Thoracic aorta (tissue), 2 donors: Measurements from ENCODE around the gene CORO7. TPM values are rescaled to one million over a fixed set of nuclear protein-coding genes. Genes with fewer than 3 reads are reported as not detected.

ENCODE experiments used
- ATAC-seq: fragments of 150-250 bp; one replicate; pipeline ENCODE4 v1.8.0; 2017; ENCODE audit warnings: low read depth; ENCODE audit not compliant: insufficient number of reproducible peaks, low FRiP score
- DNase-seq: peaks from one replicate; pipeline ENCODE4 v3.0.0-alpha.2; 2020; ENCODE audit warnings: low spot score
- H3K27ac ChIP-seq, 2 donors: fragments of 200-600 bp; sonication (generic); 1 replicate in 1 of 2; 2 replicates in 1 of 2; pipeline ENCODE4 v1.5.1; 2016; ENCODE audit warnings: mild to moderate bottlenecking in 2 of 2, moderate library complexity in 2 of 2
- H3K27me3 ChIP-seq: fragments of 200-600 bp; sonication (generic); replicated peaks from 2 replicates; pipeline ENCODE4 v1.6.0; 2016; ENCODE audit warnings: mild to moderate bottlenecking; ENCODE audit not compliant: insufficient read depth
- H3K36me3 ChIP-seq: fragments of 200-600 bp; sonication (generic); one replicate; pipeline ENCODE4 v1.5.1; 2016
- H3K4me1 ChIP-seq, 2 donors: fragments of 200-600 bp; sonication (generic); 1 replicate in 1 of 2; 2 replicates in 1 of 2; pipeline versions ENCODE4 v1.5.1 to v1.6.0; 2016; ENCODE audit warnings: low read depth in 2 of 2, mild to moderate bottlenecking in 1 of 2; ENCODE audit not compliant: control insufficient read depth in 1 of 2
- H3K4me3 ChIP-seq: fragments of 200-600 bp; sonication (generic); 2 replicates; pipeline ENCODE4 v1.5.1; 2016; ENCODE audit warnings: mild to moderate bottlenecking
- H3K9me3 ChIP-seq: fragments of 200-600 bp; sonication (generic); 2 replicates; pipeline ENCODE4 v1.5.1; 2016
- total RNA-seq, 2 donors: library from RNA; depleted of rRNA; stranded (reverse); fragments of >200 nt; gene quantifications; one replicate each; pipeline versions ENCODE4 v1.1.0 to v1.2.3, GENCODE V29; 2016
- TF ChIP-seq, protein P1 (sequence below): fragments of 200-600 bp; sonication (generic); IDR thresholded peaks from one replicate; pipeline ENCODE4 v1.5.1; 2019; ENCODE audit warnings: antibody characterized with exemption

Gene CORO7
- total RNA-seq, 2 donors from 2014 or later, result 71.1 to 79.1 TPM

DNA sequence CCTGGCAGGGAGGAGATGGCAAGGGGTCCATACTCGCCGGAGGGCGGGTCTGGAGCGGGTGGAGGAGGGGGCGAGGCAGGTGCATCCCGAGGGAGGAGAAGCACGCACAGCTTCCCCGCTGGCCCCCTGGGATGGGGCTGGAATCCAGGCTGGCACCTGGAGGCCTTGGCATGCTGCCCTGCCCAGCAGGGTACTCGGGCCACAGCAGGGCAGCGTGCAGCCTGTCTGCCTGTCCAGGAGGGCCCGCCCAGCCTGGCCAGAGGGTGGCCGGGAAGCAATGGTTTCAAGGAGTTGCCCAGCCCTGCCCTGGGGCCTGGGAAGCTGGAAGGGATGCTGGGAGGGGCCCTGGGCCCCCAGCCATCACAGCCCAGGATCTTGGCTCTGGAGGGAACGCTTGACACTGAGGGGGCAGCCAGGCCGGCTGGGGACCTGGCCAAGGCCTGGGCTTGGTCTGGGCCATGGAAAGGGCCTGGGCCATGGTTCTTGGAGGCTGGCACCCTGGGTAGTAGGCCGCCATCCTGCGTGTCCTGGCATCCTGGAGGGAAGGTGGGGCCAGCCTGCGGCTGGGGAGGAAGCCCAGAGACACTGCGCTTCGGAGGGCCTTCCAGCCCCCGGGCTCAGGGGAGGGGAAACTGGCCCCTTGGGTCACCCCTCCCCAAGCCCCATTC lies 99.4 kb downstream of the CORO7 start:
- Histone ChIP-seq H3K27ac (peak overlapping the region; percentile 93 to 94), H3K4me3 (peak overlapping the region; percentile 92), H3K9me3 (no peaks in the 10 kb centered on the region), H3K36me3 (no peaks in the 10 kb centered on the region), H3K4me1 (peaks cover 38 to 64% of the 10 kb centered on the region in 2 donors), H3K27me3 (no peaks in the 10 kb centered on the region)
- ATAC-seq, result peak; percentile 23
- TF ChIP-seq, protein P1, sequence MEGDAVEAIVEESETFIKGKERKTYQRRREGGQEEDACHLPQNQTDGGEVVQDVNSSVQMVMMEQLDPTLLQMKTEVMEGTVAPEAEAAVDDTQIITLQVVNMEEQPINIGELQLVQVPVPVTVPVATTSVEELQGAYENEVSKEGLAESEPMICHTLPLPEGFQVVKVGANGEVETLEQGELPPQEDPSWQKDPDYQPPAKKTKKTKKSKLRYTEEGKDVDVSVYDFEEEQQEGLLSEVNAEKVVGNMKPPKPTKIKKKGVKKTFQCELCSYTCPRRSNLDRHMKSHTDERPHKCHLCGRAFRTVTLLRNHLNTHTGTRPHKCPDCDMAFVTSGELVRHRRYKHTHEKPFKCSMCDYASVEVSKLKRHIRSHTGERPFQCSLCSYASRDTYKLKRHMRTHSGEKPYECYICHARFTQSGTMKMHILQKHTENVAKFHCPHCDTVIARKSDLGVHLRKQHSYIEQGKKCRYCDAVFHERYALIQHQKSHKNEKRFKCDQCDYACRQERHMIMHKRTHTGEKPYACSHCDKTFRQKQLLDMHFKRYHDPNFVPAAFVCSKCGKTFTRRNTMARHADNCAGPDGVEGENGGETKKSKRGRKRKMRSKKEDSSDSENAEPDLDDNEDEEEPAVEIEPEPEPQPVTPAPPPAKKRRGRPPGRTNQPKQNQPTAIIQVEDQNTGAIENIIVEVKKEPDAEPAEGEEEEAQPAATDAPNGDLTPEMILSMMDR, result no peak
- no peak for DNase-seq

DNA sequence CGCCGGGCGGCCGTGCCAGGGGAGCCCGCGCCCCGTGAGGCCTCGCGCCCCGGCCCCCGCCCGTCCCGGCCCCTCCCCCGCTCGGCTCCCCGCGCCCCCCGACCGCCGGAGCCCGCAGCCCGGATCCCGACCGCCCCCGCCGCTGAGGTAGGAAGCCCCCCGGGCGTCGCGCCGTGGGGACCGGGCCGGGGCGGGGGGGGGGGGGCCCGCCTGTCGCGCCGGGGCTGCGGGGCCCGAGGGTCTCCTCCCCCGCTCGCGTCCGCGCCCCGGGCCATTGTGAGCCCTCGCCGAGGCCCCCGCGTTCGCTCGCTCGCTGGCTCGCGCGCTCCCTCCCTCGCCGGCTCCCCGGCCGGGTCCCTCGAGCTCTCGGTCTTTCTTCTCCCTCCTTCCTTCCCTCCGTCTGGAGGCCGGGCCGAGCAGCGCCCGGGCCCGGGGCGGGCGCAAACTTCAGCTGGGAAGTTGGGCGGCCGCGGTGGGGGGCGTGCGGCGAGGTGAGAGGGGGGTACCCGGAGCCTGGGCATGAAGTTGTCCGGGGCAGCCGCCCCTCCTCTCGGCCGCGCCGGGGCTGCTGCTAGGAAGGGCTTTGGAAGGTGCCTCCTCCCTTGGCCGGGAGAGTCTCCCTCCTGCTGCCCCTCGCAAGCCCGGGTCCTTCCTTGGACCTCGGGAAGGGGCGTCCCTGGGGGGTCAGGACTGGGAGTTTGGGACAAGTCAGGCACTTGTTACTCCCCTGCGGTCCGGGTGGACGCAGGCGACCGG lies 100.1 kb downstream of the CORO7 start:
- peaks cover 33 to 57% of the 10 kb centered on the region in 2 donors for H3K4me1 ChIP-seq
- H3K9me3 ChIP-seq, result no peaks in the 10 kb centered on the region
- H3K36me3 ChIP-seq, result no peaks in the 10 kb centered on the region
- TF ChIP-seq, protein P1, result no peak
- H3K27ac ChIP-seq, result peak overlapping the region; percentile 93 to 94
- ATAC-seq (no peak), DNase-seq (no peak)
- peak overlapping the region; percentile 92 for H3K4me3 ChIP-seq
- no peaks in the 10 kb centered on the region for H3K27me3 ChIP-seq

DNA sequence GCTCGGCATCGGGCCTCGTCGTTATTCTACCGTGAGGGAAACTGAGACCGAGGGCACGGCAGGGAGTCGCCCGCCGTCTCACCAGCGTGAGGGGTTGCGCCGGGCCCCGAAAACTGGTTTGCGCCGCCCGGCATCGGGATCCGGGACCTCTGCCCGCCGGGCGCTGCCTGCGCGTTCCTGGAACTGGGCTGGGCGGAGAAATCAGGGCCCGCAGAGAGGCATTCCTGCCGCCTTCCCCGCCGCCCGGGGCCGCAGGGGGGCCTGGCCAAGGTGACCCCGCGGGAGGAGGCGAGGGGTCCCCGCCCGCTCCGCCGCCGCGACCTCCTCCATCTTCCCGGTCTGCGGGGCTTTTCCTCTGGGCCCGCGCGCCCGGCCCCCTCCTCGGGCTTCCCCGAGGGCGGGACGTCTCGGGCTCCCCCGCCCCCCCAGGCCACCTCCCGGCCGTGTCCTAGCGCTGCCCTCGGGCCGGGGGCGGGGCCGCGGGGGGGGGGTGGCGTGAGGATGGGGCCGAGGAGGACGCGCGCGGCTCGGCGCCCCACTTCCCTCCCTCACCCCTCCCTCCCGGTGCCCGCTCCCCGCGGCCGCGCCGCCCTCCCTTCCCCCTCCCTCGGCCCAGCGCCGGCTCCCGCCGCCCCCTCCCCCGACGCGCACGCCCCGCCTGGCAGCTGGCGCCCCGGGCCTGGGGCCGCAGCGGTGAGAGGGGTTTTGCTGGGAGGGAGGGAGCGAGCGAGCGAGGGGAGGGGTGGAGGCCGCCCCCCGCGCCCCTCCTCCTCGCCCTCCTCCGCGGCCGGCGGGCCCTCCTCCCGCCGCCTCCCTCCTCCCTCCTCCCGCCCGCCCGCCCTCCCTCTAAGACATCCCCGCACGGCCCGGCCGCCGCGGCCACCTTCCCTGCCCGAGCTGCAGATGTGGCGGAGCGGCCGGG lies 100.9 kb downstream of the CORO7 start, which contains the start of gene GLIS2:
Gene GLIS2, plus strand, starts transcription at position 882 of the 922 bp plus-strand sequence. CDS start 16,214 bp downstream, outside the sequence.
- DNase-seq, result no peak

DNA sequence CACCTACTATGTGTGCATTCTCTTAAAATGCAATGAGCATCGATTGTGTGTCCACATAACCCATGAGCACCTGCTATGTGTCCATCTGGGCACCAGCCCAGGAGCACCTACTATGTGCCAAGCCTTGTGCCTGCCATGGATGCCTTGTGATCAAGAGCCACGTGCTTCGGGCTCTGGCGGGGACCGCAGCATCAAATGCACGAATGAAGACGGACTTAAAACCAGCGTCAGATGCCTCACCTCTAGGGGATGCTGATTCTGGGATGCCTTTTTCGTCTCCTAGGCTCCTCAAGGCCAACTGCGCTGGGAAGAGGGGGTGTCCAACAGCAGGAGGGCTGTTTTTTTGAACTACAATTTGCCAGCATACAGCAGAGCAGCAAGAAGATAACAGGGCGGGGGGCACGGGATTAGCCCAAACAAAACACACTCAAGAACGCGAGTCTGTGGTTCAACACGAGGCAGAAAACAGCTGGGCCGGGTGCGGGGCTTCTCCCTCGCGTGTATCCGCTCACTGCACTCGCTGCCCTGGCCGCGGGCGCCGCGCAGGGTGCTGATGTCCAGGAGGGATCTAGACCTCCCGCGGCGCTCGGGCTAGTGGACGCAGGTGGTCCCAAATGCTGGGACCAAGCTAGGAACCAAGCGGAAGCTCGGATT lies 101.7 kb downstream of the CORO7 start:
- Histone ChIP-seq H3K9me3 (no peaks in the 10 kb centered on the region), H3K4me3 (peak overlapping the region; percentile 89), H3K36me3 (no peaks in the 10 kb centered on the region), H3K4me1 (peaks cover 19 to 41% of the 10 kb centered on the region in 2 donors), H3K27ac (peak overlapping the region; percentile 90 to 95), H3K27me3 (no peaks in the 10 kb centered on the region)
- TF ChIP-seq, protein P1, result no peak
- ATAC-seq (no peak), DNase-seq (no peak)

More for the DNA sequence above, 100.9 kb downstream of the CORO7 start, which contains the start of gene GLIS2:
- peak; percentile 18 for ATAC-seq
- Histone ChIP-seq H3K27me3 (no peaks in the 10 kb centered on the region), H3K4me3 (peak within 1 kb of the TSS; percentile 92), H3K4me1 (peaks cover 26 to 49% of the 10 kb centered on the region in 2 donors), H3K27ac (peak within 1 kb of the TSS; percentile 94 to 95), H3K36me3 (no peaks in the 10 kb centered on the region), H3K9me3 (no peaks in the 10 kb centered on the region)
- TF ChIP-seq, protein P1, result no peak
